ENCODE data around the gene INPP5F. TPM values are rescaled to one million over a fixed set of nuclear protein-coding genes. Genes with fewer than 3 reads are reported as not detected.
A peak's percentile ranks its signal among the peaks of the same experiment; 100 is the strongest.

Gene INPP5F
- total and polyA plus RNA-seq, 2 of the 13 experiments (the other 11 are each of a cell fraction or from before 2014, with no cell fraction given): 12.5 to 15.7 TPM

DNA sequence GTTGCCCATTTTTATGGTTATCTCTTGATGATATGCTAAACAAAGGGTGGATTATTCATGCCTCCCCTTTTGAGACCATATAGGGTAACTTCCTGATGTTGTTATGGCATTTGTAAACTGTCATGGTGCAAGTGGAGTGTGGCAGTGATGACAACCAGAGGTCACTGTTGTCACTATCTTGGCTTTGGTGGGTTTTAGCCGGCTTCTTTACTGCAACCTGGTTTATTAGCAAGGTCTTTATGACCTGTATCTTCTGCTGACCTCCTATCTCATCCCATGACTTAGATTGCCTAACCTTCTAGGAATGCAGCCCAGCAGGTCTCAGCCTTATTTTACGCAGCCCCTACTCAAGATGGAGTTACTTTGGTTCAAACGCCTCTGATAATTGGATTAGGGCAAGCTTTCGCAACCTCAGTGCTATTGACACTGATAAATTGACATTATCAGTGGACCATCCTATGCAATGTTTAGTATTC is 37.8 kb upstream of the INPP5F start (continued):
- TF ChIP-seq, protein P1, sequence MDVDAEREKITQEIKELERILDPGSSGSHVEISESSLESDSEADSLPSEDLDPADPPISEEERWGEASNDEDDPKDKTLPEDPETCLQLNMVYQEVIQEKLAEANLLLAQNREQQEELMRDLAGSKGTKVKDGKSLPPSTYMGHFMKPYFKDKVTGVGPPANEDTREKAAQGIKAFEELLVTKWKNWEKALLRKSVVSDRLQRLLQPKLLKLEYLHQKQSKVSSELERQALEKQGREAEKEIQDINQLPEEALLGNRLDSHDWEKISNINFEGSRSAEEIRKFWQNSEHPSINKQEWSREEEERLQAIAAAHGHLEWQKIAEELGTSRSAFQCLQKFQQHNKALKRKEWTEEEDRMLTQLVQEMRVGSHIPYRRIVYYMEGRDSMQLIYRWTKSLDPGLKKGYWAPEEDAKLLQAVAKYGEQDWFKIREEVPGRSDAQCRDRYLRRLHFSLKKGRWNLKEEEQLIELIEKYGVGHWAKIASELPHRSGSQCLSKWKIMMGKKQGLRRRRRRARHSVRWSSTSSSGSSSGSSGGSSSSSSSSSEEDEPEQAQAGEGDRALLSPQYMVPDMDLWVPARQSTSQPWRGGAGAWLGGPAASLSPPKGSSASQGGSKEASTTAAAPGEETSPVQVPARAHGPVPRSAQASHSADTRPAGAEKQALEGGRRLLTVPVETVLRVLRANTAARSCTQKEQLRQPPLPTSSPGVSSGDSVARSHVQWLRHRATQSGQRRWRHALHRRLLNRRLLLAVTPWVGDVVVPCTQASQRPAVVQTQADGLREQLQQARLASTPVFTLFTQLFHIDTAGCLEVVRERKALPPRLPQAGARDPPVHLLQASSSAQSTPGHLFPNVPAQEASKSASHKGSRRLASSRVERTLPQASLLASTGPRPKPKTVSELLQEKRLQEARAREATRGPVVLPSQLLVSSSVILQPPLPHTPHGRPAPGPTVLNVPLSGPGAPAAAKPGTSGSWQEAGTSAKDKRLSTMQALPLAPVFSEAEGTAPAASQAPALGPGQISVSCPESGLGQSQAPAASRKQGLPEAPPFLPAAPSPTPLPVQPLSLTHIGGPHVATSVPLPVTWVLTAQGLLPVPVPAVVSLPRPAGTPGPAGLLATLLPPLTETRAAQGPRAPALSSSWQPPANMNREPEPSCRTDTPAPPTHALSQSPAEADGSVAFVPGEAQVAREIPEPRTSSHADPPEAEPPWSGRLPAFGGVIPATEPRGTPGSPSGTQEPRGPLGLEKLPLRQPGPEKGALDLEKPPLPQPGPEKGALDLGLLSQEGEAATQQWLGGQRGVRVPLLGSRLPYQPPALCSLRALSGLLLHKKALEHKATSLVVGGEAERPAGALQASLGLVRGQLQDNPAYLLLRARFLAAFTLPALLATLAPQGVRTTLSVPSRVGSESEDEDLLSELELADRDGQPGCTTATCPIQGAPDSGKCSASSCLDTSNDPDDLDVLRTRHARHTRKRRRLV (CRISPR knock-in tag; IDR thresholded peaks at IDR 0.05): 0 out of 2 replicates have a peak, but pooled peaks have one; percentile 41
- TF ChIP-seq RAD21 (CRISPR knock-in tag; IDR thresholded peaks at IDR 0.05): 0 out of 2 replicates have a peak, but pooled peaks have one; percentile 44
- no peak for TF ChIP-seq NFYB (CRISPR knock-in tag; IDR thresholded peaks at IDR 0.05)
- TF ChIP-seq, protein P2, sequence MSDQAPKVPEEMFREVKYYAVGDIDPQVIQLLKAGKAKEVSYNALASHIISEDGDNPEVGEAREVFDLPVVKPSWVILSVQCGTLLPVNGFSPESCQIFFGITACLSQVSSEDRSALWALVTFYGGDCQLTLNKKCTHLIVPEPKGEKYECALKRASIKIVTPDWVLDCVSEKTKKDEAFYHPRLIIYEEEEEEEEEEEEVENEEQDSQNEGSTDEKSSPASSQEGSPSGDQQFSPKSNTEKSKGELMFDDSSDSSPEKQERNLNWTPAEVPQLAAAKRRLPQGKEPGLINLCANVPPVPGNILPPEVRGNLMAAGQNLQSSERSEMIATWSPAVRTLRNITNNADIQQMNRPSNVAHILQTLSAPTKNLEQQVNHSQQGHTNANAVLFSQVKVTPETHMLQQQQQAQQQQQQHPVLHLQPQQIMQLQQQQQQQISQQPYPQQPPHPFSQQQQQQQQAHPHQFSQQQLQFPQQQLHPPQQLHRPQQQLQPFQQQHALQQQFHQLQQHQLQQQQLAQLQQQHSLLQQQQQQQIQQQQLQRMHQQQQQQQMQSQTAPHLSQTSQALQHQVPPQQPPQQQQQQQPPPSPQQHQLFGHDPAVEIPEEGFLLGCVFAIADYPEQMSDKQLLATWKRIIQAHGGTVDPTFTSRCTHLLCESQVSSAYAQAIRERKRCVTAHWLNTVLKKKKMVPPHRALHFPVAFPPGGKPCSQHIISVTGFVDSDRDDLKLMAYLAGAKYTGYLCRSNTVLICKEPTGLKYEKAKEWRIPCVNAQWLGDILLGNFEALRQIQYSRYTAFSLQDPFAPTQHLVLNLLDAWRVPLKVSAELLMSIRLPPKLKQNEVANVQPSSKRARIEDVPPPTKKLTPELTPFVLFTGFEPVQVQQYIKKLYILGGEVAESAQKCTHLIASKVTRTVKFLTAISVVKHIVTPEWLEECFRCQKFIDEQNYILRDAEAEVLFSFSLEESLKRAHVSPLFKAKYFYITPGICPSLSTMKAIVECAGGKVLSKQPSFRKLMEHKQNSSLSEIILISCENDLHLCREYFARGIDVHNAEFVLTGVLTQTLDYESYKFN (CRISPR knock-in tag; conservative IDR thresholded peaks at IDR 0.05): no peak
- no peak for TF ChIP-seq MTA3 (CRISPR knock-in tag; IDR thresholded peaks at IDR 0.05)
- TF ChIP-seq ARHGAP35 (CRISPR knock-in tag; IDR thresholded peaks at IDR 0.05; ENCODE audit: borderline replicate concordance): no peak
- no peak for TF ChIP-seq SKI (IDR thresholded peaks at IDR 0.05; ENCODE audit: partially characterized antibody)
- no peak for TF ChIP-seq JDP2 (CRISPR knock-in tag; IDR thresholded peaks at IDR 0.05; ENCODE audit: borderline replicate concordance)
- no peak for TF ChIP-seq FOSL2 (CRISPR knock-in tag; IDR thresholded peaks at IDR 0.05)
- no peak for TF ChIP-seq ZNF660 (CRISPR knock-in tag; IDR thresholded peaks at IDR 0.05; ENCODE audit: borderline replicate concordance, low read depth)
- 0 out of 2 replicates have a peak, but pooled peaks have one; percentile 55 for TF ChIP-seq HOXA5 (CRISPR knock-in tag; IDR thresholded peaks at IDR 0.05)
- TF ChIP-seq ZNF12 (CRISPR knock-in tag; IDR thresholded peaks at IDR 0.05): no peak
- no peak for TF ChIP-seq ZNF205 (CRISPR knock-in tag; IDR thresholded peaks at IDR 0.05)
- TF ChIP-seq SAP130 (CRISPR knock-in tag; IDR thresholded peaks at IDR 0.05; ENCODE audit: low read depth): peak; percentile 25; the same call in 1 of the 2 replicates
- TF ChIP-seq, protein P3, sequence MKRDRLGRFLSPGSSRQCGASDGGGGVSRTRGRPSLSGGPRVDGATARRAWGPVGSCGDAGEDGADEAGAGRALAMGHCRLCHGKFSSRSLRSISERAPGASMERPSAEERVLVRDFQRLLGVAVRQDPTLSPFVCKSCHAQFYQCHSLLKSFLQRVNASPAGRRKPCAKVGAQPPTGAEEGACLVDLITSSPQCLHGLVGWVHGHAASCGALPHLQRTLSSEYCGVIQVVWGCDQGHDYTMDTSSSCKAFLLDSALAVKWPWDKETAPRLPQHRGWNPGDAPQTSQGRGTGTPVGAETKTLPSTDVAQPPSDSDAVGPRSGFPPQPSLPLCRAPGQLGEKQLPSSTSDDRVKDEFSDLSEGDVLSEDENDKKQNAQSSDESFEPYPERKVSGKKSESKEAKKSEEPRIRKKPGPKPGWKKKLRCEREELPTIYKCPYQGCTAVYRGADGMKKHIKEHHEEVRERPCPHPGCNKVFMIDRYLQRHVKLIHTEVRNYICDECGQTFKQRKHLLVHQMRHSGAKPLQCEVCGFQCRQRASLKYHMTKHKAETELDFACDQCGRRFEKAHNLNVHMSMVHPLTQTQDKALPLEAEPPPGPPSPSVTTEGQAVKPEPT (CRISPR knock-in tag; IDR thresholded peaks at IDR 0.05; ENCODE audit: low read depth): no peak
- no peak for TF ChIP-seq ZSCAN21 (CRISPR knock-in tag; IDR thresholded peaks at IDR 0.05; ENCODE audit: borderline replicate concordance)
- TF ChIP-seq STAG1 (CRISPR knock-in tag; IDR thresholded peaks at IDR 0.05): peak; percentile 64
- TF ChIP-seq PLRG1 (conservative IDR thresholded peaks at IDR 0.05): no peak
- TF ChIP-seq, protein P4, sequence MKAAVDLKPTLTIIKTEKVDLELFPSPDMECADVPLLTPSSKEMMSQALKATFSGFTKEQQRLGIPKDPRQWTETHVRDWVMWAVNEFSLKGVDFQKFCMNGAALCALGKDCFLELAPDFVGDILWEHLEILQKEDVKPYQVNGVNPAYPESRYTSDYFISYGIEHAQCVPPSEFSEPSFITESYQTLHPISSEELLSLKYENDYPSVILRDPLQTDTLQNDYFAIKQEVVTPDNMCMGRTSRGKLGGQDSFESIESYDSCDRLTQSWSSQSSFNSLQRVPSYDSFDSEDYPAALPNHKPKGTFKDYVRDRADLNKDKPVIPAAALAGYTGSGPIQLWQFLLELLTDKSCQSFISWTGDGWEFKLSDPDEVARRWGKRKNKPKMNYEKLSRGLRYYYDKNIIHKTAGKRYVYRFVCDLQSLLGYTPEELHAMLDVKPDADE (CRISPR knock-in tag; IDR thresholded peaks at IDR 0.05): no peak
- no peak for TF ChIP-seq RFX5 (IDR thresholded peaks at IDR 0.05; ENCODE audit: low read depth, low read length)
